Right hindlimb (tissue), 1 donor: Measurements from ENCODE around the gene RNF141.

ENCODE experiments used
- DNase-seq: peaks from one replicate; pipeline ENCODE4 v3.0.0-alpha.2; 2018

Gene RNF141

GRCh38 chr11:10497371-10498021, 43.5 kb downstream of the RNF141 start:
- no peak for DNase-seq

DNA sequence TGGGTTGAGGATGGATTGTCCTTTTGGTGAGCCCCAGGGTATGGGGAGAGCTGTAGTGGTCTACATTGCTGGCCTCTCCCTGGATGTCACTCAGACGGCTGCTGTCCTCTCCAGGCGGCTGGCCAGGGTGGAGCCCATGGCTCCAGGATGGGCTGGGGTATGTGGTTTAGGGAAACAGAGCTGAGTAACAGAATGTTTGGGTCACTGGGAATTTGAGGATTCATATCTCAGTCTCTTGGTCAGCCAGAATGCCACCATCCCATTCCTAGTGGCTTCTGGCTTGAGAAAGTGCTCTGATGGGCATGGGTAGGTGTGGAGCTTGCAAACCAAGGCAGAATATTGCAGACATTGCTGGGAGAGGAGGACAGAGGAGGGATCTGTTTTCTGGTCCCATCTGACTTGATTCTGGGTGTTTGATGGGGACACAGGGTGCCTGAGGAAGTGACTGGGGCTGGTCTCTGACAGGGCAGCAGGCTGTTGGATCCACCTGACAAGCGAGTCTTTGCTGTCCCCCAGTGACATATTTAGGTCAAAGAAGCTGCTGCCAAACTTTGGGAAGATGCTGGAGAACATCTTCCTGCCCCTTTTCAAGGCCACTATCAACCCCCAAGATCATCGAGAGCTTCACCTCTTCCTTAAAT, 44.6 kb downstream of the RNF141 start:
- DNase-seq, result no peak

DNA sequence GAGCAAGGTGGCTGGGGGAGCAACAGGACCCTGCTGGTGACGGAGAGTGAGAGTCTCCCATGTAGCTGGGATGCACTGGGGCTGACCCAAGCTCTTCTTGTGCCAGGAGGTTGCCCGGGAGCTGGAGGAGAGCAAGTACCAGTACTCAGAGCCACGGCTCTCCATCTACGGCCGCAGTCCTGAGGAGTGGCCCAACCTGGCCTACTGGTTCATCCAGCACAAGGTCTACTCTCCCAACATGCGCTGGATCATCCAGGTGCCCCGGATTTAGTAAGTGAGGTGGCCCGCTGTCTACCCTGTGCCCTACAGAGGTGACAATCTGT, 45.6 kb downstream of the RNF141 start:
- no peak for DNase-seq

DNA sequence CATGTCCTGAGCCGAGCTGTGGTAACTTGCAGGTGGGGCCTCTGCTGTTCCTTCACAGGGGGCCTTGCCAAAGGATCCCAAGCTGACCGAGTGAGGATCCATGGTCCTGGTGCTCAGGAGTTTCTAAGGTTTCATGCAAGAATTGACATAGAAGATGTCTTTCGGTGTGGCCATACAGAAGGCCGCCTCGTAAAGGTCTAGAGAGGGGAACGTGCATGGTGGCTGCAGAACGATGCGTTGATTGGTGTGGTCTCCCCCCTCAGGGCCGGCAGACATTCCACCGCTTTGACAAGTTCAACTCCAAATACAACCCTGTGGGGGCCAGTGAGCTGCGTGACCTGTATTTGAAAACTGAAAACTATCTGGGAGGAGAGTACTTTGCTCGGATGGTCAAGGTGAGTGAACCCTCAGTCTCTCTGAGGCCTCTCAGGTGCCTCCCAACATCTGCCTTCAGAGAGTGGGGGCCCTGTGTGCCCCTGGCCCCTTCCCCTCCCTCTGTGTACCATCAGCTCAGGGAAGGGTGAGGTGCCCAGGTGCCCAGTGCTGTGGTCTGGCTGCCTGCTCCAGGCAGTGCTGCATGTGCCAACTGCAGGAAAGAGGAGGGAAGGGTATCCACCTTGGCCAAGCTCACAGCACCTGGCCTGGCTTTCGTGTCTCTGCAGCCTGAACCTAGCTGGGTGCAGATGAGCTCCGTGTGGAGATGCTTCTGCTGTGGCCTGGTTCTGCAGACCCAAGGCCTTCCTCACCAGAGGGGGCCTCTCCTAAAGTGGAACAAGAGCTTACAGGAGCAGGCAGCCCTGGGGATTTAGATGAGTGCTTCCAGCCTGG, 46.1 kb downstream of the RNF141 start:
- DNase-seq, result no peak

DNA sequence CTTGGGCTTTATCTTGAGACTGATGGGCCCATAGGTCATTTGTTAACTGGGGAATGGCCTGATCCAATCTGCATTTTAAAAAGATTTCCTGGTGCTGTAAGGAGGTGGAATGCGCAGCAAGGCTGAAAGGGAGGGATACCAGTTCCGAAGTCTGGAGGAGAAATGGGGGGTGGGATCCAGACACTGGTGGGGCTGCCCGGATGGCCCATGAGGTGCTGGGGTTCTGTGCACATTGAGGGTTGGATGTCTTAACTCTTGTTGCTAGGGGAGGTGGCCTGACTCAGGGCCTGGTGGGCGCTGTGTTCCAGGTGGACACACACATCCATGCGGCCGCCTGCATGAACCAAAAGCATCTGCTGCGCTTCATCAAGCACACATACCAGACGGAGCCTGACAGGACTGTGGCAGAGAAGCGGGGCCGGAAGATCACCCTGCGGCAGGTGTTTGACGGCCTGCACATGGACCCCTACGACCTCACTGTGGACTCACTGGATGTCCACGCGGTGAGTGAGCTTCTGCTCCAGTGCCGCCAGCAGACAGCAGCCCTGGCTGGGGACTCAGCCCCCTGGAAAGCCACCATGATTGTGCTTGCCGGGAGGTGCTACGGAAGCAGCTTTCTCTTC, 47.8 kb downstream of the RNF141 start:
- DNase-seq, result no peak

DNA sequence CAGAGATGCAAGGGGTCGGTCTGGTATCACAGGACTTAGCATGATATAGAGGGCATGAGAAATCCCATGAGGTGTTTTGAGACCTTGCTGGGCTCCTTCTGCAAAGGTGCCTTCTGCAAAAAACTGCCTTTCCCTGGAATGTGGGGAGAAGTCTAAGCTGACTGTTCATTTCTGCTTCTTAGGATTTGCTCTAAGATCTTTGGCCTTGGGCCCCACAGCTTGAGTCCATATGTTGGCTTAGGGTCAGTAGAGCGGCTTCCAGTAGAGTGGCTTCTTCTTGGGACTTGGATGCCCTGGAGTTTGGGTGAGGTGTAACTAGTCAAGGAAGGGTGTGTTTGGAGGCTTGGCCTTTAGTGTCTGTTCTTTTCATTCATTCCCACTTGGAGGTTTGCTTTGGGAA, 48.9 kb downstream of the RNF141 start:
- DNase-seq, result no peak

DNA sequence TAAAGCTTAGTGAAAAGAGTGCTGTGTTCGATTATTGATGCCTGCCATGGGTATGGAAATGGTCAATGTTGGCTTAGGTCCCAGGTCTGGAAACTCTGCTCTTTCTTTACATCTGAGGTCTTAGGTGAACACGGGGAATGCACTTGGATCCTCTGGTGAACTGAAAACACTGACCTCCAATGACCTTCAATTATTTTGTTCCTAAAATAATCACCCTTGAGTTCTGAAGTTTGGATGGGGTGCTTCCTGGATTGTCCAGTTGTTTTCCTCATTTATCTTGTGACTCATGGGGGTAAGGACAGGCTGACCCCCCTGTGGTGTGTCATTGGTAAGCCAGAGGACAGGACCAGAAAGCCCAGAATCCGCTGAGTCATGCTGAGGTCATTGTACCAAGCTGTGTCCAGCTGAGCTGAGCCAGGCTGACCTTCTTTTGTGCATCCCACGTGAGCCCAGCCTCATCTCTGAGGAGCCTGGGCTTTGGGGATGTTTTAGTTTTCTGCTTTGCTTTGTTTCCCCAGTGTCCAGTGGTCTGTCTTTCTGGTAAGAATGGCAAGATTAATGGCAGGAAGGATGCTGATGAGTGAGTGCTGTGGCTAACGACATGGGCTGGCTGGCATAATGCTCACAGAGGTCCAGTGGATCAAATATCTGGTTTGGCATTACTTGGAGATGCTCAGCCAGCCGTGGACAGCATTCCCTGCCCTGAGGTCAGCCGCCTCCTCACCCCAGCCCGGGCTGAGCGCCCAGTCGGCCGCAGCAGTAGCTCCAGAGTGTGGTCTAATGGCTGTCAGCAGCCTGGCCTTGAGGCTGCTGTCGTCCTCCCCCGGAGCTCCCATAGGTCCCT, 50.4 kb downstream of the RNF141 start:
- peak; percentile 66 for DNase-seq

GRCh38 chr11:10490032-10490397, 51.0 kb downstream of the RNF141 start:
- DNase-seq, result no peak

- no peak for DNase-seq
These were observed 51.9 kb downstream of the RNF141 start for GRCh38 chr11:10488934-10489691.

- no peak for DNase-seq
These were observed 52.7 kb downstream of the RNF141 start for GRCh38 chr11:10488121-10488933.

- DNase-seq, result no peak
These were observed 53.9 kb downstream of the RNF141 start for GRCh38 chr11:10487002-10487647.

DNA sequence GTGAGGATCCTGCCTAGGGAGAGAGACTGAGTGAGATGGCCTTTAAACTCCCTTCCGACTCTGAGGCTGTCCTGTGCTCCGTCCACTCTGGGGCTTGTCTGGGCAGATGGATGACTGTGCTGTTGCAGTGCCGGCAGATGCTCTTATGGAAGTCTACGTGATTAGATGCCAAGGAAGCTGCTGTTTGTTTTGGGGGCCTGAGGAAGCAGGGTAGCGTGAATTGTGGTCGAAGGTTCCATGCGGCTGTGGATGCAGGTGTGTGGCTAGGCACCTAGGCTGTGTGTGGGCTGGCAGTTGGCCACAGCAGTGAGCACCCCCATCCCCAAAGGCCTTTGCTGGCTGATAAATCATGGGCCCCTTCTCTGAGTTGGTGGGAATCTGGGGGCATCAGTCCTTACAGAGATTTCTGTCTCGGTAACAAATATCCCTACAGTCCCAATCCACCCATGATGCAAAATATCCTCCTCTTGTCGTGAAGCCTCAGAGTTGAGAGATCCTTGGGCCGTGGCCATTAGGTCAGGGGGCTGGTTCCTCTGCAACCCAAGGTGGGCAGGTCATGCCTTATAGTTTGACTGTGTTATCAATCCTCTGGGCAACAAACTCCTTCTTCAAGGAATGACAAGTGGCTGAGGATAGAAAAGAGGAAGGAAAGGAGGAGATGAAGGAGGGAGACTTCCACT, 54.7 kb downstream of the RNF141 start:
- DNase-seq, result no peak

DNA sequence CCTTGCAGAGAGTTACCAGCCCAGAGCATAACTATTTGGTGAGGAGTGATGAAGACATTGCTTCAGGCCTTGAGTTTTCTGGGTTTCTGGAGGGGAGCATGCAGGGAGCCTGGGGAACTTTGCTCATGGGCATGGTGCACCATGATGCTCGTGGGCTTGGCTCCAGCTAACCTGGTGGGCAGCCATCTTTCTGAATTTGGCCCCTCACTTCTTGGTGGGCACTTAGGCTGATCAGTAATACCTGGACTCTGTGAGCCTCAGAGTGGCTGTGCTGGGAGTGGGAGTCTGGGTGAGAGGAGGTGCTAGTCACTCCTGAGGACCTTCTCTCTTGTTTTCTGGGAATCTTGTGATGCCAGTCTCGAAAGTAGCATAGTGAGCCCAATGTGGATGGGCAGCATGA, 55.3 kb downstream of the RNF141 start:
- DNase-seq, result no peak

GRCh38 chr11:10484461-10485180, 56.4 kb downstream of the RNF141 start:
- DNase-seq, result no peak

DNA sequence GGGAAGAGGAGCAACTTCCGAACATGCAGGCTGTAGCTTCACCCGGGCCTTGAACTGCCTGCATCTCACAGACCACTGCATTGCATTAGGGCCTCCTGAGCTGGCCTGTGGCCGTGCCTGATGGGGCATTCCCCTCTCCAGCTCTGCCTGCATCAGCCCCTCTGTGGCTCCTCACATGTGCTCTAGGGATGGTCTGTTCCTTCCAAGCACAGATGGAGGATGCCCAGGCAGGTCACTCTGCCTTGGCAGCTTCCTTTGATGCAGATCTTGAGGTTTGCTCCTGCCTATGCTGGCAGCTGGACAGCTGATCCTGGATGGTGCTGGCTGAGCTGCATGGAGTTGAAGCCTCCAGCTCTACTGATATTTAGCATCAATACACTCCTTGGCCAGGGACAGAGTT, 57.4 kb downstream of the RNF141 start:
- DNase-seq, result no peak

GRCh38 chr11:10483174-10483573, 57.8 kb downstream of the RNF141 start:
- DNase-seq, result no peak

GRCh38 chr11:10481560-10482349, 59.2 kb downstream of the RNF141 start:
- DNase-seq, result no peak

GRCh38 chr11:10480760-10481159, 60.2 kb downstream of the RNF141 start:
- DNase-seq, result no peak
